Measurements from ENCODE around the gene UNC45A. TPM values are rescaled to one million over a fixed set of nuclear protein-coding genes. Genes with fewer than 3 reads are reported as not detected.

The UNC45A gene
- total RNA-seq, 1 experiment from 2014 or later: 63.1 TPM

DNA sequence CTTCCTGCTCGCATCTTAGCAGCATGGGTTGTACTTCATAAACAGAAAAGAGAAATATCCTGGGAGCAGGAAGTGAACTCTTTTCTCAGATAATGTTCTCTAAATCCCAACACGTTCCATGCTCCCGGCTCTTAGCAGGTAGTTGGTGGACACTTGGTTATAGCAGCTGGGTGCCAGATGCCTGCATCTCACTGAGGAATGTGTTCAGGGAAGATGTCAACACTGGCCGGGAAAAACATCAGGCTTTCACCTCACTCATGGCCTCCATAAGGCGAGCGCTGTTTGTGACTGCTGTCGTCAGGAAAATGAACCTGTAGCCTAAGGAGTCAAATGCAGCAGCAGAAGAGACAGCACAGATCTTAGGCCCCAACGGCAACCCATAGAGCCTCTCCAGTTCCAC lies 63.7 kb downstream of the UNC45A start:
- Mint-ChIP-seq H3K9me3 (ENCODE audit: unreplicated experiment) (no peaks in the 10 kb centered on the region), H3K27me3 (ENCODE audit: insufficient read depth, unreplicated experiment) (no peaks in the 10 kb centered on the region), H3K4me3 (ENCODE audit: unreplicated experiment) (no peak overlapping the region), H3K36me3 (ENCODE audit: insufficient read depth, unreplicated experiment) (peaks cover 49% of the 10 kb centered on the region), H3K27ac (ENCODE audit: low read depth, unreplicated experiment) (no peak overlapping the region), H3K4me1 (ENCODE audit: insufficient read depth, unreplicated experiment) (no peaks in the 10 kb centered on the region)
- ChIA-PET POLR2A (no interaction called here), CTCF (no interaction called here)
- no TSS peak for BruUV-seq (replicated peaks)
- no peak for DNase-seq (ENCODE audit: unreplicated experiment)
- TF ChIP-seq, protein P1, sequence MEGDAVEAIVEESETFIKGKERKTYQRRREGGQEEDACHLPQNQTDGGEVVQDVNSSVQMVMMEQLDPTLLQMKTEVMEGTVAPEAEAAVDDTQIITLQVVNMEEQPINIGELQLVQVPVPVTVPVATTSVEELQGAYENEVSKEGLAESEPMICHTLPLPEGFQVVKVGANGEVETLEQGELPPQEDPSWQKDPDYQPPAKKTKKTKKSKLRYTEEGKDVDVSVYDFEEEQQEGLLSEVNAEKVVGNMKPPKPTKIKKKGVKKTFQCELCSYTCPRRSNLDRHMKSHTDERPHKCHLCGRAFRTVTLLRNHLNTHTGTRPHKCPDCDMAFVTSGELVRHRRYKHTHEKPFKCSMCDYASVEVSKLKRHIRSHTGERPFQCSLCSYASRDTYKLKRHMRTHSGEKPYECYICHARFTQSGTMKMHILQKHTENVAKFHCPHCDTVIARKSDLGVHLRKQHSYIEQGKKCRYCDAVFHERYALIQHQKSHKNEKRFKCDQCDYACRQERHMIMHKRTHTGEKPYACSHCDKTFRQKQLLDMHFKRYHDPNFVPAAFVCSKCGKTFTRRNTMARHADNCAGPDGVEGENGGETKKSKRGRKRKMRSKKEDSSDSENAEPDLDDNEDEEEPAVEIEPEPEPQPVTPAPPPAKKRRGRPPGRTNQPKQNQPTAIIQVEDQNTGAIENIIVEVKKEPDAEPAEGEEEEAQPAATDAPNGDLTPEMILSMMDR (IDR thresholded peaks at IDR 0.05; ENCODE audit: unreplicated experiment): no peak
- intact Hi-C loops (cut with micrococcal nuclease): no loop called here

DNA sequence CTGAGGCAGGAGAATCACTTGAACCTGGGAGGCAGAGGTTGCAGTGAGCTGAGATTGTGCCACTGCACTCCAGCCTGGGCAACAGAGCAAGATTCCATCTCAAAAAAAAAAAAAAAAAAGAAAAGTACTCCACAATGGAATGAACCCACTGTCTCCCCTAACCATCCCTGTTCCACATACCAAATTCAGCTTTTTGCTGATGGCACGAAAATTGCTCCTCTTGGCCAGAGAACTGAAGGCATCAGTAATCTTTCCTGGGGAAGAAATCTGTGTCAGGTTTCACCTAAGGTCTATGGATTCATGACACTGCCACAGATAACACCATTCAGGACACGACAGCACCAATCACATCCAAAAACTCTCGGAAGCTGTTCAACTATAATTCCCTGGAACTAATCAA lies 66.1 kb downstream of the UNC45A start:
- Mint-ChIP-seq H3K27me3 (ENCODE audit: insufficient read depth, unreplicated experiment) (no peaks in the 10 kb centered on the region), H3K27ac (ENCODE audit: low read depth, unreplicated experiment) (no peak overlapping the region), H3K4me1 (ENCODE audit: insufficient read depth, unreplicated experiment) (no peaks in the 10 kb centered on the region), H3K4me3 (ENCODE audit: unreplicated experiment) (no peak overlapping the region), H3K36me3 (ENCODE audit: insufficient read depth, unreplicated experiment) (peaks cover 69% of the 10 kb centered on the region), H3K9me3 (ENCODE audit: unreplicated experiment) (no peaks in the 10 kb centered on the region)
- BruUV-seq (replicated peaks): no TSS peak
- TF ChIP-seq, protein P1 (IDR thresholded peaks at IDR 0.05; ENCODE audit: unreplicated experiment): no peak
- intact Hi-C loops (cut with micrococcal nuclease): no loop called here
- POLR2A ChIA-PET: no interaction called here
- CTCF ChIA-PET: interaction anchor here (0.8 kb wide), 1 partner anchor 44 kb away, joined by 3 read pairs; no protein-coding TSS in a partner anchor
- DNase-seq (ENCODE audit: unreplicated experiment): no peak

Other genes with a start within 250 kb of the UNC45A start
- 2.8 and 5.2 TPM in 2 replicates for gene BLM, start 217.9 kb upstream of the UNC45A start, total RNA-seq (2022)
- gene FURIN, start 66.7 kb upstream of the UNC45A start, total RNA-seq (2022): 48.8 and 49.4 TPM in 2 replicates
- 0.32 and 0.91 TPM in 2 replicates for gene FES, start 50.8 kb upstream of the UNC45A start, total RNA-seq (2022)
- 42.1 and 42.4 TPM in 2 replicates for gene MAN2A2, start 32.0 kb upstream of the UNC45A start, total RNA-seq (2022)
- 23.6 and 25.5 TPM in 2 replicates for gene HDDC3, start 2.7 kb upstream of the UNC45A start, total RNA-seq (2022)
- gene RCCD1, start 19.6 kb downstream of the UNC45A start, total RNA-seq (2022): 21.5 and 29.0 TPM in 2 replicates
- gene PRC1, start 59.2 kb downstream of the UNC45A start, total RNA-seq (2022): 83.1 and 125 TPM in 2 replicates
- 11.7 and 12.6 TPM in 2 replicates for gene VPS33B, start 87.3 kb downstream of the UNC45A start, total RNA-seq (2022)
- gene SV2B, start 165.0 kb downstream of the UNC45A start, total RNA-seq (2022): 0.44 and 0.96 TPM in 2 replicates